ENCODE results near the gene CTSE. TPM values are rescaled to one million over a fixed set of nuclear protein-coding genes. Genes with fewer than 3 reads are reported as not detected.
"Not testable (repeated sequence)": the region's sequence is repeated elsewhere in the genome, so short reads cannot be mapped to it uniquely, and the experiment has no call there.

Gene CTSE
- total and polyA plus RNA-seq, 2 experiments from 2014 or later = not detected

DNA sequence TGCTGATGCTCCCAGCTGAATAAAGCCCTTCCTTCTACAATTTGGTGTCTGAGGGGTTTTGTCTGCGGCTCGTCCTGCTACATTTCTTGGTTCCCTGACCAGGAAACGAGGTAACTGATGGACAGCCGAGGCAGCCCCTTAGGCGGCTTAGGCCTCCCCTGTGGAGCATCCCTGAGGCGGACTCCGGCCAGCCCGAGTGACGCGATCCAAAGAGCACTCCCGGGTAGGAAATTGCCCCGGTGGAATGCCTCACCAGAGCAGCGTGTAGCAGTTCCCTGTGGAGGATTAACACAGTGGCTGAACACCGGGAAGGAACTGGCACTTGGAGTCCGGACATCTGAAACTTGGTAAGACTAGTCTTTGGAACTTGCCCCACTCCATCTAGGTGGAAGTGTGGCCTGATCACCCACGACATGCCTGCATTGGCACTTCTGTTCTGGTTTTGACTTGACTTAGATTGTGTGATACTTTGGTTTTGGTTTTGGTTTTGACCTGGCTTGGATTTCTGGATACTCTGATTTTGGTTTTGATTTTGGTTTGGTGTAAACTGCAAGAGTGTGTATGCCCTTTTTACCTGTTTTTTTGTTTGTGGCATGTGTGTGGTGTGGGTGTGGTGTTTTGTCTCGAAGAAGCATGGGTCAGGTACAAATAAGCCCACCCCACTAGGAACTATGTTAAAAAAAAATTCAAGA lies 29.4 kb upstream of the CTSE start, which contains the start of gene RHEX:
Gene RHEX (plus strand): TSS at position 255 of the 692 bp plus-strand sequence. CDS start 44,656 bp downstream, outside the sequence.
- not testable (repeated sequence) for H4K20me1 ChIP-seq (replicated peaks; ENCODE audit: insufficient read depth); H3K27ac Mint-ChIP-seq; H2AFZ ChIP-seq; H3K4me2 ChIP-seq; ATAC-seq; H3K4me3 ChIP-seq; H3K9me3 Mint-ChIP-seq; H3K4me1 Mint-ChIP-seq; H3K27me3 ChIP-seq (ENCODE audit: insufficient read depth); H3K27me3 Mint-ChIP-seq (ENCODE audit: insufficient read depth, low read depth, poor library complexity); H3K27ac ChIP-seq (ENCODE audit: low read depth); H3K79me2 ChIP-seq (replicated peaks; ENCODE audit: insufficient read depth); H3K9me2 ChIP-seq (ENCODE audit: insufficient read depth); H3K4me3 Mint-ChIP-seq; H3K4me1 ChIP-seq (ENCODE audit: insufficient read depth); DNase-seq (ENCODE audit: low spot score); H3K36me3 ChIP-seq (ENCODE audit: insufficient read depth); H3K36me3 Mint-ChIP-seq (ENCODE audit: low read depth); H3F3A ChIP-seq (replicated peaks; ENCODE audit: low read depth)

GRCh38 chr1:206052231-206052865 lies 28.7 kb upstream of the CTSE start:
- H3K27me3 ChIP-seq (ENCODE audit: insufficient read depth); H3K36me3 ChIP-seq (ENCODE audit: insufficient read depth); H3K4me1 Mint-ChIP-seq; ATAC-seq; H3K9me2 ChIP-seq (ENCODE audit: insufficient read depth); H3K4me3 ChIP-seq; H3K4me2 ChIP-seq; H3K27me3 Mint-ChIP-seq (ENCODE audit: insufficient read depth, low read depth, poor library complexity); DNase-seq (ENCODE audit: low spot score); H3K9me3 Mint-ChIP-seq; H4K20me1 ChIP-seq (replicated peaks; ENCODE audit: insufficient read depth); H3K79me2 ChIP-seq (replicated peaks; ENCODE audit: insufficient read depth); H3K27ac Mint-ChIP-seq; H3F3A ChIP-seq (replicated peaks; ENCODE audit: low read depth); H3K27ac ChIP-seq (ENCODE audit: low read depth); H2AFZ ChIP-seq; H3K4me1 ChIP-seq (ENCODE audit: insufficient read depth); H3K4me3 Mint-ChIP-seq; H3K36me3 Mint-ChIP-seq (ENCODE audit: low read depth): not testable (repeated sequence)

DNA sequence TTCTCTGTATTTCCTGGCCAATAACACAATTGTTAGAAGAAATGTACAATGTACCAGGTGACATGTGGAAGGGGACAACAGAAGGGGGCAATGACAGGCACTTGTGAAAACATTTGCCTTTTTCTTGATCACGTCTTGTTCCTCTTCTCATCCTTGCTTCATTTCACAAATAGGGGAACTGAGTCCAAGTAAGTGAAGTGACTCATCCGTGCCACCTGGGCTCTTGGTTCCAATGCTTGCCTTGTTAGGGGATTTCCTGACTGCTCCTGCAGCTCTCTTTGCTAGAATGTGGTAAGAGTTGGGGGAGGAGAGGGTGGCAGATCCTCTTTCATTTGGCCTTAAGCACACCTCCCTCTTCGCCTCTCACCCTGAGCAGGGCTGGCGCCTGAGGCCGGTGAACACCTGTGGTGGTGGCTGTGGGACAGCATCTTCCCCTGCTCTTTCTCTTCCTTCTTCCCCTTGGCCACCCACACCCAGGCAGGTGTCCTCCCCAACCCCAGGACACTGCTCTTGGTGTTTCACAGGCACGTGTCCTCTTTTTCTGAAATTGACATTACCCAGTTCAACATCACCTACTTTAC lies 27.1 kb upstream of the CTSE start:
- Histone ChIP-seq H3K4me1 (ENCODE audit: insufficient read depth) (peaks cover 7% of the 10 kb centered on the region), H3K4me3 (no peak overlapping the region), H3K27ac (ENCODE audit: low read depth) (no peak overlapping the region), H3F3A (replicated peaks; ENCODE audit: low read depth) (no peaks in the 10 kb centered on the region), H3K79me2 (replicated peaks; ENCODE audit: insufficient read depth) (no peaks in the 10 kb centered on the region), H2AFZ (no peak overlapping the region), H3K9me2 (ENCODE audit: insufficient read depth) (no peaks in the 10 kb centered on the region), H3K4me2 (no peak overlapping the region), H4K20me1 (replicated peaks; ENCODE audit: insufficient read depth) (no peaks in the 10 kb centered on the region), H3K36me3 (ENCODE audit: insufficient read depth) (no peaks in the 10 kb centered on the region), H3K27me3 (ENCODE audit: insufficient read depth) (no peaks in the 10 kb centered on the region)
- Mint-ChIP-seq H3K9me3 (peaks cover 3% of the 10 kb centered on the region; the same call in 2 of the 3 replicates), H3K27ac (no peak overlapping the region), H3K4me3 (no peak overlapping the region; the same call in 2 of the 3 replicates), H3K27me3 (ENCODE audit: insufficient read depth, low read depth, poor library complexity) (peaks cover 6% of the 10 kb centered on the region), H3K36me3 (ENCODE audit: low read depth) (peaks cover 2% of the 10 kb centered on the region; the same call in 1 of the 3 replicates), H3K4me1 (peaks cover 7% of the 10 kb centered on the region)
- no peak; the same call in 2 of the 3 replicates for ATAC-seq
- no peak for DNase-seq (ENCODE audit: low spot score)
- TF ChIP-seq POLR2AphosphoS5 (IDR thresholded peaks at IDR 0.05; ENCODE audit: low read depth) = no peak
- TF ChIP-seq EZH2phosphoT487 (IDR thresholded peaks at IDR 0.05; ENCODE audit: unreplicated experiment) = no peak
- no peak for TF ChIP-seq ZNF114 (CRISPR knock-in tag; IDR thresholded peaks at IDR 0.05)
- TF ChIP-seq ZNF331 (CRISPR knock-in tag; IDR thresholded peaks at IDR 0.05; ENCODE audit: low read depth) = no peak
- TF ChIP-seq EZH2 (IDR thresholded peaks at IDR 0.05; ENCODE audit: low read depth, unreplicated experiment) = no peak
- TF ChIP-seq, protein P1, sequence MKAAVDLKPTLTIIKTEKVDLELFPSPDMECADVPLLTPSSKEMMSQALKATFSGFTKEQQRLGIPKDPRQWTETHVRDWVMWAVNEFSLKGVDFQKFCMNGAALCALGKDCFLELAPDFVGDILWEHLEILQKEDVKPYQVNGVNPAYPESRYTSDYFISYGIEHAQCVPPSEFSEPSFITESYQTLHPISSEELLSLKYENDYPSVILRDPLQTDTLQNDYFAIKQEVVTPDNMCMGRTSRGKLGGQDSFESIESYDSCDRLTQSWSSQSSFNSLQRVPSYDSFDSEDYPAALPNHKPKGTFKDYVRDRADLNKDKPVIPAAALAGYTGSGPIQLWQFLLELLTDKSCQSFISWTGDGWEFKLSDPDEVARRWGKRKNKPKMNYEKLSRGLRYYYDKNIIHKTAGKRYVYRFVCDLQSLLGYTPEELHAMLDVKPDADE (IDR thresholded peaks at IDR 0.05) = no peak
- no peak for TF ChIP-seq CREB1 (CRISPR knock-in tag; IDR thresholded peaks at IDR 0.05; ENCODE audit: low read depth)
- TF ChIP-seq JUNB (IDR thresholded peaks at IDR 0.05; ENCODE audit: unreplicated experiment) = no peak
